GM18520 (cell line): ENCODE results near the gene MDFI.
"Not testable (repeated sequence)": the region's sequence is repeated elsewhere in the genome, so short reads cannot be mapped to it uniquely, and the experiment has no call there.

Experiments
- ATAC-seq: cut with Tn5 transposase; IDR thresholded peaks from one replicate; pipeline ENCODE4 v1.9.1; 2021; ENCODE audit not compliant: unreplicated experiment

MDFI gene

DNA sequence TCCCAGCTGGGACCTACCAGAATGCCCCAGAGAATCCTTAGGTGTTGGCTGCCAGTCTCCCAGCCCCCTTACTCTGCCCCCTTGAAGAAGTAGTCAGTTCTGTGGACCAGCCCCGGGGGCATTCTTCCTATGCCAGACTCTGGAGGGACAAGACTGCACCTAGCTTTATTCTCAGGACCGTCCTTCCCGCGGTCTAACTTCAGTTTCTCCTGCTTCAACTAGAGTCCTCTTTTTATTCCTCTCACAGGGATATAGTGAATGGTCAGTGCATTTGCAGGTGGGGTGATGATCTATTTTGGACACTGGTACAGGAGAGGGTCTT is 35.9 kb upstream of the MDFI start:
- ATAC-seq = no peak

DNA sequence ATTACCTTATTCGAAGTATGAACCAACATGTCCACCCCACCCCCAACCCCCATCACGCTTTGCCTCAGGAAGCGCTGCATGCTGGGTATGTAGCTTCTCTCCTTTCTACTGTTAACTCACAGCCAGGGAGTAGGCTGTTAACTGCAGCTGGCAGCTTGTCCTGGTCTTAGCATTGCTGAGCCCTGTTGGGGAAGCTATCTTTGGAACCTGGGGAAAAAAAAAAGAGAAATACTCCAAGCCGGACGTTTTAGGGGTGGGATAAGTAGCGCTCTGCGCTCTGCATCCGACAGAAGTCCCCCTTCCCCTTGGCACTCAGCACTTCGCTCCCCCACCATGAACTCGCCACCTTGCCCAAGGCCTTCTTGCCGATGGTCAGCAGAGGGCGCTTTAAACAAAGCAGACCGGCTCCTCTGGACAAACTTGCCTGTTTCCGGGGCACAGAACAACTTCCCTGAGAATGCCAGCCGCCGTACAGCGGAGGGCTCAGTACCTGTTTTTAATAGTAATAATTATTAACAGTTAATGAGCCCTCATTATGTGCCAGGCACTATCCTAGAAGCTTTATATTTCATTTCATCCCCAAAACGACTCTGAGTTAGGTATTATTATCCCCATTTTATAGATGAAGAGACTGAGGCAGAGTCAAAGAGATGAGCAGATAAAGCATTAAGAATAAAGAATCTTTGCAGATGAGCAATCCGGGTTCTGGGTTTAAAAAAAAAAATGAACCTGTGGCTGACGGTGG is 35.2 kb upstream of the MDFI start:
- ATAC-seq = no peak

DNA sequence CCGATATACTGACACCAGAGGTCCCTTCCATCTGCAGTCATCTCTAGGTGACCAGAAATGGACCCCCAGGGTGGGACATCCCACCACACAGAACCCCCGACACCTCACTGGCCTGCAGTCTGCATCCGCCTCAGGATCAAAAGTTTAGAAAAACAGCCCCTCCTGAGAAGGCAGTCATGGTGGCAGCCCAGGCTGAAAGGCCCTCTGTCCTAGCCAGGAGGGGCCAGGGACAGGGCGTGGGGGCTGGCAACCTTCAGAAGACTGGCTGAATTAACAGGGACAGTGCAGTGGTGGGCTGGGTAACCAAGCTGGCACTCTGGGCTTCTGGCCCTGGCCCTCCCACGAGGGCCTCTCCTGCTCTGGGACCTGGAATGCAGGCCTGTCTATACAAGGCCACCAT is 34.3 kb upstream of the MDFI start:
- ATAC-seq = no peak

DNA sequence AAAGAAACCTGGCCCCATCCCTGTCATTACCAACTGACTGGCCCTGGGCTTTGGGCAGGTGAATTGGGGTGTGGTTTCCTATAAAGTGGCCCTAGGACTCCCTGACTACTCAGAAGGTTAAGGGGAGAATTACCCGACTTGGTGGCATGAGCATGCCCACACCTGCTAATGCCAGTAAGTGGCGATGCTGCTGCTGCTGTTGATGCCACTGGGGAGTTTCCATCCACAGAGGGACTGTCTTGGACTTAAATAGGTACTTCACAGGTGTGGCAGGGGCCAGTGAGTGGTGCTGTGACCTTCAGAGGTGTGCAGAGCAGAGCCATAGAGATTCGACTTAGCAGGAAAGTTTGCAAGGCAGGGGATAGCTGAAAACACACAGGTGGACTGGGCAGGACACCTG is 32.6 kb upstream of the MDFI start:
- ATAC-seq = no peak

DNA sequence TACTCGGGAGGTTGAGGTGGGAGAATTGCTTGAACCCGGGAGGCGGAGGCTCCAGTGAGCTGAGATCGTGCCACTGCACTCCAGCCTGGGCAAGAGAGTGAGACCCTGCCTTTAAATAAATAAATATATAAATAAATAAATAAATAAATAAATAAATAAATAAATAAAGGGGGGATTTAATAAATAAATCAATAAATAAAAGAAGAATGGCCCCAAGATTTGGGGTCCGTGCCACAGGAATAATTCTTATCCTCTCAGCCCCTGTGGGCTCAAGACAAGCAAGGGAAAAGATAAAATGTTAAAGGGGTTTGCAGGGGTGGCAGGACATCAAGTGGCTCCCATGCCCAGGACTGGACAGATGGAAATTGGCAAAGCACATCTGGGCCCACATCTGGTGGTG is 31.2 kb upstream of the MDFI start:
- no peak for ATAC-seq

DNA sequence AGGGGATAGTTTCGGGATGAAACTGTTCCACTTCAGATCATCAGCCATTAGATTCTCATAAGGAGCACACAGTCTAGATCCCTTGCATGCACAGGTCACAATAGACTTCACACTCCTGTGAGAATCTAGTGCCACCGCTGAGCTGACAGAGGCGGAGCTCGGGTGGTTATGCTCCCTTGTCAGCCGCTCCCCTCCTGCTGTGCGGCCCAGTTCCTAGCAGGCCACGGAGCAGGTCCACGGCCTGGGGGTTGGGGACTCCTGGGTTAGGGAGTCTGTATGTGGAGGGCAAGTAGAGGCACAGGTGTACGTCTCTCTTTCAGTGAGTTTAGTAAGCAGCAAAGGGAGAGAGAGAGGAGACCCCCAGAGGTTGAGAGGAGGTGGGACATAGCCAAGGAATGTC is 30.5 kb upstream of the MDFI start:
- no peak for ATAC-seq

DNA sequence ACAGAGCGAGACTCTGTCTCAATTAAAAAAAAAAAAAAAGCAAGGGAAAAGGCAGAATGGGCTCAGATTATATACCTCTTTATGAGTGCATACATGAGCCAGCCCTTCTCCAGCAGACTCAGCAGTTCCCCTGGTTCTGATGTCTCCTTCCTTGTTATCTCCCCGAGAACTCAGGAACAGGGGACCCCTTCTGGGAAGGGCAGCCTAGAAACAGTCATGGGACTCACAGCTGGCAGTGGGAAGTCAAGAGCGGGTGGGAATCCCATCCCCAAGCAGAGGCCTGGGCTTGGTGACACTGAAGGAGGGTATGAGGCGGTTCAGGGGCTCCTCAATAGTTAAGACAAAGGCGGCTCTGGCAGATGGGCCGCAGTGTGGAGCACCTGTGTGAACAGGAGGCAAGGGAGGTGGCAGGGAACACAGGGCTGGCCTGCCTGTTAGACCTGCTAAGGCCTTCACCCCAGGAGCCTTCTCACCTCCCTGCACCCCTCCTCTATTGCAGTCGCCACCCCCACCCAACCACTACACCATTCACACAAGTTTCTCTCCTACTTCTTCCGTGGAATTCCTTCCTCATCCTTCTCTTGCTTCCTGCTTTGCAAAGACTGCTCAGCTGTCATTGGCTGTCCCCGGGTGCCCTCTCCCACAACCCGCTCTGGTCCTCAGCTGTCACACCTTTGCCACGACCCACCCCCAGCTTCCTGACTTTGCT is 29.7 kb upstream of the MDFI start:
- no peak for ATAC-seq

DNA sequence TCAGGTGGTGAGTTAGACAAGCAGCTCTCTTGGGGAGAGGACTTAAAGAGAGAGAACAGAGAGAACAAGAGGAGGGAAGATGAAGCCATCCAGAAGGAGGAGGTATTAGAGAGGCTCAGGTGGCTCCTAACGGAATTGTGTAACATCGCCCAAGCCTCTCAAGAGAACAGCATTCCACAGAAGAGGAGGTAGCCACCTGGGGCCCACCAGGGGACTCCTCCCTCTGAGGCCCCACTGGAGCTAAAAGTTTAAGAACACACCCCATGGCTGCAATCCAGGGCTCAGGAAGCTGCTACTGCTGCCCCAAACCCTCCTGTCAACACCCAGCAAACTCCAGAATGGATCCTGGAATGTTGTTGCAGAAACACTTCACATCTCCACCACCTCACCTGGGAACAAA is 23.6 kb upstream of the MDFI start:
- no peak for ATAC-seq

DNA sequence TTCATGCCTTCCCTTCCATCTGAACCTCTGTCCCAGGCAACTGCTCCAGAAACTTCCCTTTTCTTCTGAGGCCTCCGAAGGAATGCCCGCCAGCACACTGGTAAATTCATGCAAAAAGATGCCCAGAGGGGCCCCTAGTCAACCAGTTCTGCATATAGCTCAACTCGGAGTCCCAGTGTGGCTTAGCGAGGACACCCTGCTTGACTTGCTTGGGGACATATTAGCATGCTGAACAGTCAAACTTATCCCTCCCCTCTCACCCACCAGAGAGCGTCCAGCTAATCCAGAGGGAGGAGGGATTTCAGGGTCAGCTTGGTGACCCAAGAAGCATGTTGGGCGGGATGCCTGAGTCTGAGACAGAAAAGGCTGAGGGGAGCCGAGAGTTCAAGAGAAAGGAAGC is 23.0 kb upstream of the MDFI start:
- no peak for ATAC-seq

DNA sequence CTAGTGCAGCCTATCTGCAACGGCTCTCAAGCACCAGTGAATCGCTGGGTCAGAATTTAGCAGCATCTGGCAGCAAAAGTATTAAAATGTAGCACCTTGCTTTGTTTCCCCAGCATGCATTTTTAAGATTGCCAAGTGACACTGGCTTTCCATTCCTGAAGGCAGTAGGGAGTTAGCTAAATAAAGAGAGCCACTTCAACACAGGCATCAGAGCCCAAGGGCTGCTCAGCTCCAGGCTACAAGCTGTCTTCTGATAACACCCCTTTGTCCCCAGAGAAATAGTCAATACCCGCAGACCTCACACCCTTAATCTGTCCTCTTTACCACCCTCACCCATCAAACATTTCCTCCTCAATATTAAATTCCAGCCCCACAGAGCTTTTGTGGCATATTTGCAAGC is 19.7 kb upstream of the MDFI start:
- ATAC-seq = no peak

DNA sequence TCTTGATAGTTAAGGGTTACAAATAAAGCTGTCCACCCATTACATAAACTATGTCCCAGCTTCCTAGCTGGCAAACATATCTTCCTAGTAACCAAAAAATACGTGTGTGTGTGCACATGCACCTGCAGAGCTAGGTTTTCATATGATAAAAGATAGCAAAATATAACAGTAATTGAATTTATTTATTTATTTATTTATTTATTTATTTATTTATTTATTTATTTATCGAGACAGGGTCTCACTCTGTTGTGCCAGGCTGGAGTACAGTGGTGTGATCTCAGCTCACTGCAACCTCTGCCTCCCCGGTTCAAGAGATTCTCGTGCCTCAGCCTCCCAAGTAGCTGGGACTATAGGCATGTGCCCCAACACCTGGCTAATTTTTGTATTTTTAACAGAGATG is 19.1 kb upstream of the MDFI start:
- not testable (repeated sequence) for ATAC-seq

DNA sequence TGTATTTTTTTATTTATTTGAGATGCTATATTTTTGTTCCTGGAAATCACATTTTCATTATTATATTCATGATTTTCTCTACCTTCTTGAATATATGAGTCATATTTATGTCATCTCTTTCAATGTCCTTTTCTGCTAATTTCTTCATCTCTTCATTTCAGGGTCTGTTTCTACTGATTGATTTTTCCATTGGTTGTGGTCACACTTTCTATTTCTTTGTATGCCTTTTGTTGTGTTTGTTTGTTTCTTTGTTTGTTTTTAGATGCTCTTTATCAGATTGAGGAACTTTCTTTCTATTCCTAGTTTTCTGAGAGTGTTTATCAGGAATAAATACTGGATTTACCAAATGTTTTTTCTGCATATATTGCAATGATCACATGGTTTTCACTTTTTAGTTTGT is 16.9 kb upstream of the MDFI start:
- ATAC-seq = no peak

DNA sequence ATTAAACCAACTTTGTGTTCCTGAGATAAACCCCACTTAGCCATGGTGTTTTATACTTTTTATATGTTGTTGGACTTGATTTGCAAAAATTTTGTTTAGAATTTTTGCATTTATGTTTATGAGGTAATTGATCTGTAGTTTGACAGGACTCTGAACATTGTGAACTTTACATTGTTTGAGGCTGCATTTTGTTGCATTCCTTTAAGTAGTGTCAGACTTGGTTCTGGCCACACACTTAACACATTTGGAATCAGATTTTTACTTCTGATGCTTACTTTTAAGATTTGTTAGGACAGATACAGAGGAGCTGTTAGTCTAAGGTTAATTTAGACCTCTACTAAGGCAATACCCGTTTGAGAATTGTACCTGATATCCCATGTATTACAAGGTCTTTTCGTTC is 16.5 kb upstream of the MDFI start:
- ATAC-seq = no peak

DNA sequence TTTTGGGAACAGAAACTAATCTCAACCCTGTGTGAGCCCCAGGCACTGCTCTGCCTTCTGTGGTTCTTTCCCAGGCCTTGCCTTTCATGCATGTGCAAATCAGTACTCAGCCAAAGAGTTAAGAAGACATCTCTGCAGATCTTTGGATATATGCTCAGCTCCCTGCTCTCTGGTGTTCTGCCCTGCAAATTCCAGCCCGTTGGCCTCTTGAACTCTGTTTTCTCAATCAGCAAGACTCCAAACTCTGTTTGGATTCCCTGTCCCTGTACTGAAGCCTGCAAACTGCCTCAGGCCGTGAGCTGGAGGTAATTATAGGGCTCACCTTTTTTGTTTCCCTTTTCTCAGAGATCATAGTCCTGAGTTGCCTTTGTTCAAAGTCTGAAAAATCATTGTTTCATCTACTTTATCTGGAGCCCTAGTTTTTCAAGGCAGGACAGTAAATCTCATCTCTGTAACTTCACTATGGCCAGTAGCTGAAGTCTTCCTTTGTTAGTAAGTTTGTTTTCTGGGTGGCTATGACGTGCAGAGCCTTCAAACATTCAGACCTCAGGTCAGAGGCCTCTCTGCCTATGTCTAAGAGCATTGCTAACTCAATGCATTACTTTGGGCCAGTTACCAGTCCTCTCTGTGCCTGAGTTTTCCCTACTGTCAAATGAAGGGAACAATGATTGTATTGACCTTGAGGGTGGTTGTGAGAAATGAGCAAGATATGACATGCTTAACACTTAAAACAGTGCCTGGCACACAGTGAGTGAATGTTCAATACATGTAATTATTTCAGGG is 15.9 kb upstream of the MDFI start:
- ATAC-seq = no peak

DNA sequence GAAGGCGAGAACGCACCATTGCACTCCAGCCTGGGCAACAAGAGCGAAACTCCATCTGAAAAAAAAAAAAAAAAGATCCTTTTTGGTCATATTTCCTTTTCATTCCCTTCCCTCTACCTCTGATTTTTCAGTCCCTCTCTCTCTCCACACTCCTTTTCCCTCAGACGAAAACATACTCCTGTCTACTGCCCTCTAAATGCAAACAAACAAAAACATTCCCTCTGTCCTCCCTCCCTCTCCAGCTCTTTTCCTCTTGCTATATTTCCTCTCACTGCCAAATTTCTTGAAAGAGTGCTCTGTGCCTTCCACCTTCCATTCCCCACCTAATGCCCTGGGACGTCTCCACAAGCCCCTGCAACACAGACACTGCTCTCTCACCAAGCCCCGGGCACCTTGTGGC is 14.9 kb upstream of the MDFI start:
- ATAC-seq = no peak

DNA sequence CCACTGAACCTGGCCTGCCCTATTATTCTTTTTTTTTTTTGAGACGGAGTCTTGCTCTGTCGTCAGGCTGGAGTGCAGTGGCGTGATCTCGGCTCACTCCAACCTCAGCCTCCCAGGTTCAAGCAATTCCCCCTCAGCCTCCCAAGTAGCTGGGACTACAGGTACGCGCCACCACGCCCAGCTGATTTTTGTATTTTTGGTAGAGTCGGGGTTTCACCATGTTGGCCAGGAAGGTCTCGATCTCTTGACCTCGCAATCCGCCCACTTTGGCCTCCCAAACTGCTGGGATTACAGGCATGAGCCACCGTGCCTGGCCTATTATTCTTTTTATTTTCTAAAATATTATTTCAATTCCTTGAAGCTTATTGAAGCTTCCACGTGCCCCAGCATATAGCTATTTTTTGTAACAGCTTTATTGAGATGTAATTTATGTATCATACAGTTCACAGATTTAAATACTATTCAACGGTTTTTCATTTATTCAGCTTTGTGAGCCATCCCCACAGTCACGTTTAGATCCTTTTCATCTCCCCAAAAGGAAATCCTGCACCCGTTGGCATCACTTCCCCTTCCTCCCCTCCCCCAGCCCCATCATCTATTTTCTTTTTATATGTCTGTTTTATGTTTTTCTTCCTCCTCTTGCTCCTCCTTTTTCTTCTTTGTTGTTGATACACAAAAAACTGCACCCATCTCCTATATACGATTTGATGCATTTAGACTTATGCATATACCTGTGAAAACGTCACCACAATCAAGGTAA is 13.5 kb upstream of the MDFI start:
- ATAC-seq = no peak

DNA sequence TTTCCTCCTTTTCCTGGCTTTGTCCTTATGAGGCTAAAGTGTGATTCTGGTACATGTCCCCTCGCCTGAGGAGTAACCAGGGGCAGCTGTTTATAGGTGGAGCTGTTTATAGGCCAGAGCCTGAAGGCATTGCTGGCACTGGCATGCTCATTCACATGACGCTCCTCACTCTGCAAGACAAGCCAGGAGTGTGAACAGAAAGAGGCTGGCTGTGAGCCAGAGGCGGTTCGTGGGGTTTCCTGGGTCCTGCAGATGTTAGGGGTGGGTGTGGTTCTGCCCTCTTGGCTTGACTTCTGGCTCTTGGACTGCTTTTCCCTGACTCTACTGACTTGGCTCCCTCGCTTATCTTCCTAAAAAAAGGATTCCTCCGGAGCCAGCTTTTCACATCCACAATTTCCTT is 12.8 kb upstream of the MDFI start:
- ATAC-seq = no peak

DNA sequence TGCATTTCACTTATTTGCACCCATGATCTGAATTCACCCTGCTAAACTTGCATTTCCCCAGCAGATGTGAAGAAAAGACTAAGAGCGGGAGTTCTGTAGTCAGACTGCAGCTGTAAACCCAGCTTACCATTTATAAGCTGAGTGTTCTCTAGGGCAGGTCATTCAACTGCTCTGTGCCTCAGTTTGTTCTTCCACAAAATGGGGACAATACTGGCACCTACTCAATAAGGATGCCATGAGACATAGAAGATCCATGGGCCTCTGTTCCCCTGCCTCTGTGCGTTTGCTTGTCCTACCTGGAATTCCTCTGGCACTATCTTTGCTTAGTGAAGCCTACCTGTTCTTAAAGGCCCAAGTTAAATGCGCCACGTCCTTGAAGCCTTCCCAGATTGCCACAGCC is 12.2 kb upstream of the MDFI start:
- ATAC-seq = no peak

DNA sequence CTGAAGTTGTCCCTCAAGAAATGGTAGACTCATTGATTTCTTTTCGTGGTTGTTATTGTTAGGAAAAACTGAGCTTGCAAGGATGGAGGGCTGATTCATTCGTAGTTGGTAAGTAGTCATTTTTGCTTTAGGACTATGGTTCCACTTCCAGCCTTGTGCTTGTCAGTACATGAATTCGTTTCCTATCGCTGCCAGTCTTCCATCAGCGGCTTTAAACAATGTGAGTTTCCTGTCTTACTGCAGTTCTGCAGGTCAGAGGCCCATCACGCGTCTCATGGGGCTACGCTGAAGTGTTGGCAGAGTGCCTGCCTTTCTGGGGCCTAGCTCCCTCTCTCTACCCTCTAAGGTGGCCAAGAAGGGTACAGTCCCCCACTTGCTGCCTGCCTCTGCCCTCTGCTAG is 11.4 kb upstream of the MDFI start:
- ATAC-seq = no peak

DNA sequence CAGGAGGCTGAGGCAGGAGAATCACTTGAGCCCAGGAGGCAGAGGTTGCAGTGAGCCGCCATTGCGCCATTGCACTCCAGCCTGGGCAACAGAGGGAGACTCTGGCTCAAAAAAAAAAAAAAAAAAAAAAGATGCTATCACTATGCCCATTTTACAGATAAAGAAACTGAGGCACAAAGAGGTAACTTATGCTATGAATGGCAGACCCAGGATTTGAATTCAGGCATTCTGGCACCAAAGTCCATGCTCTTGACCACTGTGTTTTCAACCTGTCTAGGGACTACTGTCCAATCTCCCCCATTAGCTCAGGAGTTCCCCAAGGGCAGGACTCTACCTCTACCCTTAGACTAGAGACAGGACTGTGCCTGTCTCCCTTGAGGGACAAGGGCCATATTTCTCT is 9.1 kb upstream of the MDFI start:
- no peak for ATAC-seq

DNA sequence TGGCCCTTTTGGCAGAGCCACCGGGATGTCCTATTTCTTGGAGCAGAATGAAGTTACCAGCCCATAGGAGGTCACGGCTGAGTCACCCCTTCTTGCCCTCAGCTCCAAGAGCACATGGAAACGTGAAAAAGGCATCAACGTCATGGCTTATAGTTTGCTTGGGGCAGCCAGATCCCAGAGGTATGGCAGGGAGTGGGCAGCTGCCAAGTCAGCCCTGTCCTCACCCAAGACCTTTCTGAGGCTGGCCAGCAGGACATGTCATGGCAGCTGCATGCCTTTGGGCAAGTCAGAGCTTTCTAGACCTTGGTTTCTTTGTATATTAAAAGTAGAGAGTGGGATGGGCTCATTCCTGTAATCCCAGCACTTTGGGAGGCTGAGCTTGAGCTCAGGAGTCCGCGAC is 8.2 kb upstream of the MDFI start:
- ATAC-seq = no peak

DNA sequence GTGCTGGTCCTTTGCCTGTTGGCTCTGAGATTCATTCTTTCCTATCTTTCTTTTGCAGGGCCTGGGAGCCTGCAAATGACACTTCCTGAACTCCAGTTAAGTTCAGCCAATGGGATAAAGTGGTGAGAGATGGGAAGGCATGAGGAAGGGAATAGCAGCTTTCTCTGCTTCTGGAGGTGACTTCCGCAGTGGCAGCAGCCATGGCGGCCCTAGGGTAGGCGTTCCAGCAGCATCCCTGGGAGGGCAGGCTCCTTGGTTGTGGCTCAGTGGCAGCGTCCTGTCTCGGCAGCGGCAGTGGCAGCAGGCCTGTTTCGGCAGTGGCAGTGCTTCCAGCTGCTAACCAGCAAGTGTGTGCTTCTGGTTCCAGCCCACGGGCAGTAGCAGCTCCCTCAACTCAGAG is 7.3 kb upstream of the MDFI start:
- ATAC-seq = no peak
